GM12865 (cell line): ENCODE data around the gene INSIG2.
A peak's percentile ranks its signal among the peaks of the same experiment; 100 is the strongest.

ENCODE experiments used
- DNase-seq: peaks from one replicate; pipeline ENCODE4 v3.0.0; 2010; ENCODE audit warnings: low read depth
- H3K4me3 ChIP-seq: 2 replicates; pipeline ENCODE4 v1.5.1; 2011; ENCODE audit warnings: mild to moderate bottlenecking, low read depth, low read length, control low read depth
- CTCF ChIP-seq: IDR thresholded peaks from 2 replicates; pipeline ENCODE4 v1.5.1; 2011; ENCODE audit warnings: low read length, control low read depth, low read depth, inconsistent platforms; ENCODE audit not compliant: insufficient read depth; ENCODE audit errors: missing control alignments

INSIG2 gene

GRCh38 chr2:118052474-118052873, 35.8 kb upstream of the INSIG2 start:
- no peak for DNase-seq
- H3K4me3 ChIP-seq: no peak overlapping the region
- TF ChIP-seq CTCF: no peak

DNA sequence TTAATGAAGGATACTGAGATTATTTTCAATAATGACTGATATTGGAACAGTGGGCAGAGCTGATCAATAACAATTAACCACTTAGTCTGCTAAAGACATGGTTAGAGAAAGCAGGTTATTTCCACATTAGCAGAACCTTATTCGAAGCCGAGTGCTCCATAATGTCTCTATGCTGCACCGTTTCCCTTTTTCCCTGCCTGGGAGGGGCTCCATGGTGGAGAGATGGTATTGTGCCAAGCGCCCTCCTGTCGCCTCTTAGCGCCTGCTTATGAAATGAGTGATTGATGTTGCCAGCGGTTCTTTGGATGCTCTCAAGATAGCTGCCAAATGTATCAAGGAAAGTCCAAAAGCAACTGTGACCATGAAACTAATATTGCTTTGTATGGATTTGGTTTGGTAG, 34.6 kb upstream of the INSIG2 start:
- no peak for TF ChIP-seq CTCF
- no peak for DNase-seq

GRCh38 chr2:118054213-118055008, 33.9 kb upstream of the INSIG2 start:
- no peak for TF ChIP-seq CTCF
- no peak overlapping the region for H3K4me3 ChIP-seq

More for the DNA sequence above, 34.6 kb upstream of the INSIG2 start:
- no peak overlapping the region for H3K4me3 ChIP-seq

DNA sequence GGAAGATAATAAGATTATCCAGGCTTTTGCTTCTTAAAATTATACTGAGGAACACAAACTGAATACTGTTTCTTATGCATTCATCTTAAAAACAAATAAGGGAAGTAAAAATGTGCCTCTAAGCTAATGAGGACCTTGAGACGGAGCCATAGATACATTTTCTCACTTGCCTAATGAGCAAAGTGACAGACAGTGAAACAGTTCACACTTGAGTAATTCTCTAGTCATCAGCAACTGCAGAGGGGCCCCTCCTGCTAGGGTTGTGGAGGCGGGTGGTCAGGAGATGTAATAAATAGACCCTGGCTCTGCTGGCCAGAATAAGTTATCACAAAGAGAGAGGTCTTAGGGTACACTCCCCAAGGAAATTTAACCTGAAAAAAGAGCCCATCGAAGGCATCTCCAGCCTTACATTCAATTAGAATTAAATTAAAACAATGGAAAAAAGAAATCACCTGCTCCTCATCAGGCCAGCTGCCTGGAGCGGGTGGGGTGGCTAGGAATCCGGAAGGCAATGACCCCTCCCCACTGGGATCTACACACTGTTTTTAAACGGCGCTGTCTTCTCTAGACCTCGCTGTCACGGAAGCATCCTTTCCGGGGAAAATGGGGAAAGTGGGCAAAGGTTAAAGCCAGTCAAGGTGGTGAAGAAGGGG, 32.6 kb upstream of the INSIG2 start:
- DNase-seq: peak; percentile 72
- TF ChIP-seq CTCF: no peak
- H3K4me3 ChIP-seq: peak overlapping the region; percentile 26

More at GRCh38 chr2:118054213-118055008, 33.9 kb upstream of the INSIG2 start:
- no peak for DNase-seq

- DNase-seq: peak; percentile 86
- no peak for TF ChIP-seq CTCF
- H3K4me3 ChIP-seq: peak overlapping the region; percentile 26
These were observed 32.1 kb upstream of the INSIG2 start for GRCh38 chr2:118056165-118056534.

DNA sequence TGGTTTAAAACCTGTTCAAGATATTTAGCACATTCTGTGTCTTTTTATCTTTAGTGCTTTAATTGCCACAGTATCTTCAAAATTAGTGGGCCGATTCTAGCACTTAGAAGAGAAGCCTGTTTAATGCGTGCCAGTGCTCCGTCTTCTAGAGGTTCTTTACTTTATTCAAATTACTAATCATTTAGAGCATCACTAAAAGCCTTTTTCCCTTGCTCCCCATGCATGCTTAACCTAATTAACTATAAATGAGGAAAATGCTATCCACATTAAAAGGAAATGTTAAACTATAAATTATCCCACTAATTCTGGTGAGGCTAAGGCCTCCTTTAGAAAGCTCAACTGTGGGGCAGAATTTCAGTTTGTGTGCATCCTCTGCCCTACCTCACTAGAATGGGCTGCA, 31.5 kb upstream of the INSIG2 start:
- no peak overlapping the region for H3K4me3 ChIP-seq
- no peak for DNase-seq
- no peak for TF ChIP-seq CTCF
